Measurements from ENCODE around the gene PPP1R27. TPM values are rescaled to one million over a fixed set of nuclear protein-coding genes. Genes with fewer than 3 reads are reported as not detected.

The PPP1R27 gene
- total and polyA plus RNA-seq, 9 of the 15 experiments (the other 6 are each of a cell fraction or from before 2014, with no cell fraction given) = 0.29 to 6.9 (median 1.5) TPM; not detected in 2

DNA sequence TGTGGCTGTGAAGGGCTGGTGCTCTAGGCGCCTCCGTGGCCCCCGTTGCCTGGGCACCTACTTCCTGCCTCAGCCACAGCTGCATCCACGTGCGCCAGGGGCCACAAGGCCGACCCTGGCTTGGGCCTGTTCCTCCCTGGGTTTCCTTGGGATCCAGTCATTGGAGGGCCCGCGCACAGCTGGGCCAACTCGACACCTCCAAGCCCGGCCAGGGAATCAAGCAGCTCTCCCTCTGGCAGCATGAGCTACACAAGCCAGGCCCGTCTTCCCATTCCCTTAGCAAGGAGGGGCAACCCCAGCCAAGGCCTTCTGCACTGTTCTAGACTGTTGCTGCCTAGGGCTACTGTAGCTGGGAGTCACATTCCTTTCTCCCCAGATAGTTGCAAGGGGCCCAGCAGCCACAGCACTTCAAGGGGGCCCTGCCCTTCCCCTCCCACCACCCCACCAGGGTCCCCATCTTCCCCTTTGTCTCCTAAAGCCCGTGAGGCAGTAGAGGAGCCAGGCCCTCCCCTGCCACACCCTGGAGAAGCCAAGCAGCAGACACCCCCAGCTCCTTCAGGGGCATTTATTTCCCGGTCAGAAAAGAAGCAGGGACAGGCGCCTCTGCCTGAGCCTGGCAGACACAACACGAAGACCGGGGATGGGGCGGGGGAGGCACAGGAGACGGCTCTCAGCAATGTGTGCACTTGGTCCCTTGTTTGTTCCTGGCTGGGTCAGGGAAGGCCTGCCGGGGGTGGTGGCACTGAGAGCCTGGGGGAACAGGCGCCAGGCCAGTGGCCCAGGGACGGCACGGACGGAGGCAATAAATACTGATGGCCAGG is 32.5 kb upstream of the PPP1R27 start (continued):
- peak; percentile 84 for TF ChIP-seq THAP7 (CRISPR knock-in tag; IDR thresholded peaks at IDR 0.05)
- TF ChIP-seq KHSRP (IDR thresholded peaks at IDR 0.05) = no peak
- TF ChIP-seq SIRT6 (IDR thresholded peaks at IDR 0.05; ENCODE audit: low read depth, low read length) = peak; percentile 47
- TF ChIP-seq FOXK1 (CRISPR knock-in tag; IDR thresholded peaks at IDR 0.05; ENCODE audit: borderline replicate concordance) = peak; percentile 5; the same call in 1 of the 2 replicates
- no peak for TF ChIP-seq ETS2 (tag; IDR thresholded peaks at IDR 0.05; ENCODE audit: borderline replicate concordance, poor library complexity, severe bottlenecking)
- no peak for TF ChIP-seq GATA2 (CRISPR knock-in tag; IDR thresholded peaks at IDR 0.05)
- TF ChIP-seq, protein P1, sequence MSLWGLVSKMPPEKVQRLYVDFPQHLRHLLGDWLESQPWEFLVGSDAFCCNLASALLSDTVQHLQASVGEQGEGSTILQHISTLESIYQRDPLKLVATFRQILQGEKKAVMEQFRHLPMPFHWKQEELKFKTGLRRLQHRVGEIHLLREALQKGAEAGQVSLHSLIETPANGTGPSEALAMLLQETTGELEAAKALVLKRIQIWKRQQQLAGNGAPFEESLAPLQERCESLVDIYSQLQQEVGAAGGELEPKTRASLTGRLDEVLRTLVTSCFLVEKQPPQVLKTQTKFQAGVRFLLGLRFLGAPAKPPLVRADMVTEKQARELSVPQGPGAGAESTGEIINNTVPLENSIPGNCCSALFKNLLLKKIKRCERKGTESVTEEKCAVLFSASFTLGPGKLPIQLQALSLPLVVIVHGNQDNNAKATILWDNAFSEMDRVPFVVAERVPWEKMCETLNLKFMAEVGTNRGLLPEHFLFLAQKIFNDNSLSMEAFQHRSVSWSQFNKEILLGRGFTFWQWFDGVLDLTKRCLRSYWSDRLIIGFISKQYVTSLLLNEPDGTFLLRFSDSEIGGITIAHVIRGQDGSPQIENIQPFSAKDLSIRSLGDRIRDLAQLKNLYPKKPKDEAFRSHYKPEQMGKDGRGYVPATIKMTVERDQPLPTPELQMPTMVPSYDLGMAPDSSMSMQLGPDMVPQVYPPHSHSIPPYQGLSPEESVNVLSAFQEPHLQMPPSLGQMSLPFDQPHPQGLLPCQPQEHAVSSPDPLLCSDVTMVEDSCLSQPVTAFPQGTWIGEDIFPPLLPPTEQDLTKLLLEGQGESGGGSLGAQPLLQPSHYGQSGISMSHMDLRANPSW (CRISPR knock-in tag; IDR thresholded peaks at IDR 0.05) = no peak
- no peak for TF ChIP-seq PURB (CRISPR knock-in tag; IDR thresholded peaks at IDR 0.05; ENCODE audit: low read depth)
- TF ChIP-seq TAF7 (tag; IDR thresholded peaks at IDR 0.05) = no peak
- no peak for TF ChIP-seq RBM17 (IDR thresholded peaks at IDR 0.05; ENCODE audit: borderline replicate concordance, low read depth, low read length)
- no peak for TF ChIP-seq CBFA2T2 (conservative IDR thresholded peaks at IDR 0.05)
- no peak for TF ChIP-seq TCF7L2 (IDR thresholded peaks at IDR 0.05; ENCODE audit: low read depth, low read length)
- no peak for TF ChIP-seq SETDB1 (IDR thresholded peaks at IDR 0.05; ENCODE audit: low read length)
- 0 out of 4 replicates have a peak, but pooled peaks of 1 of the 2 experiments have one; percentile 5 for TF ChIP-seq TRIM24 (IDR thresholded peaks at IDR 0.05)
- TF ChIP-seq, protein P2, sequence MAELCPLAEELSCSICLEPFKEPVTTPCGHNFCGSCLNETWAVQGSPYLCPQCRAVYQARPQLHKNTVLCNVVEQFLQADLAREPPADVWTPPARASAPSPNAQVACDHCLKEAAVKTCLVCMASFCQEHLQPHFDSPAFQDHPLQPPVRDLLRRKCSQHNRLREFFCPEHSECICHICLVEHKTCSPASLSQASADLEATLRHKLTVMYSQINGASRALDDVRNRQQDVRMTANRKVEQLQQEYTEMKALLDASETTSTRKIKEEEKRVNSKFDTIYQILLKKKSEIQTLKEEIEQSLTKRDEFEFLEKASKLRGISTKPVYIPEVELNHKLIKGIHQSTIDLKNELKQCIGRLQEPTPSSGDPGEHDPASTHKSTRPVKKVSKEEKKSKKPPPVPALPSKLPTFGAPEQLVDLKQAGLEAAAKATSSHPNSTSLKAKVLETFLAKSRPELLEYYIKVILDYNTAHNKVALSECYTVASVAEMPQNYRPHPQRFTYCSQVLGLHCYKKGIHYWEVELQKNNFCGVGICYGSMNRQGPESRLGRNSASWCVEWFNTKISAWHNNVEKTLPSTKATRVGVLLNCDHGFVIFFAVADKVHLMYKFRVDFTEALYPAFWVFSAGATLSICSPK (IDR thresholded peaks at IDR 0.05; ENCODE audit: borderline replicate concordance) = no peak
- TF ChIP-seq CBX1 (IDR thresholded peaks at IDR 0.05; ENCODE audit: low read depth) = no peak; the same call in none of the 2 replicates
- 0 out of 4 replicates have a peak, but pooled peaks of 1 of the 2 experiments have one; percentile 4 for TF ChIP-seq SRF (CRISPR knock-in tag; IDR thresholded peaks at IDR 0.05)
- TF ChIP-seq SP1 (CRISPR knock-in tag; IDR thresholded peaks at IDR 0.05) = no peak
- TF ChIP-seq ERF (CRISPR knock-in tag; IDR thresholded peaks at IDR 0.05) = peak; percentile 96
- TF ChIP-seq HMGN3 (IDR thresholded peaks at IDR 0.05; ENCODE audit: borderline replicate concordance, extremely low read depth, insufficient read length, low read depth, low read length) = peak; percentile 80
- TF ChIP-seq MIER1 (IDR thresholded peaks at IDR 0.05; ENCODE audit: low read depth) = no peak
- TF ChIP-seq HMG20B (CRISPR knock-in tag; IDR thresholded peaks at IDR 0.05) = 0 out of 2 replicates have a peak, but pooled peaks have one; percentile 49
- TF ChIP-seq FUS (optimal IDR thresholded peaks at IDR 0.05; ENCODE audit: low read depth, low read length) = peak; percentile 45
- 0 out of 2 replicates have a peak, but pooled peaks have one; percentile 6 for TF ChIP-seq ZNF561 (CRISPR knock-in tag; conservative IDR thresholded peaks at IDR 0.05)
